HG02981 (cell line): ENCODE data around the gene HYOU1.
"Not testable (repeated sequence)": the region's sequence is repeated elsewhere in the genome, so short reads cannot be mapped to it uniquely, and the experiment has no call there.

Experiments used
- ATAC-seq: cut with Tn5 transposase; IDR thresholded peaks from one replicate; pipeline ENCODE4 v1.9.1; 2021; ENCODE audit warnings: mild to moderate bottlenecking, moderate library complexity; ENCODE audit not compliant: unreplicated experiment

Gene HYOU1

DNA sequence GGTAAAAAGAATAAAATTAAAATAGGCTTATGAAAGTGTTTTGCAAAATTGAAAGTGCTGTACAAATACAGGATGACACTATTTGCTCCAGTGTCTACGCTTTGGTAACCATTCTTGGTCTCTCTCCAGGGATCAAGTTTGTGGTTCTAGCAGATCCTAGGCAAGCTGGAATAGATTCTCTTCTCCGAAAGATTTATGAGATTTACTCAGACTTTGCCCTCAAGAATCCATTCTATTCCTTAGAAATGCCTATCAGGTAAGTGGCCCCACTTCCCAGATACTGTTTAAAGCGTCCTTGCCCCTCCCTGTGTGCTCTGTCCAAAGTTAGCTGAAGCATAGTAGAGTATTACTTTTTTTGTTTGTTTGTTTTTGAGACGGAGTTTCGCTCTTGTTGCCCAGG, 35.4 kb downstream of the HYOU1 start:
- ATAC-seq: no peak

DNA sequence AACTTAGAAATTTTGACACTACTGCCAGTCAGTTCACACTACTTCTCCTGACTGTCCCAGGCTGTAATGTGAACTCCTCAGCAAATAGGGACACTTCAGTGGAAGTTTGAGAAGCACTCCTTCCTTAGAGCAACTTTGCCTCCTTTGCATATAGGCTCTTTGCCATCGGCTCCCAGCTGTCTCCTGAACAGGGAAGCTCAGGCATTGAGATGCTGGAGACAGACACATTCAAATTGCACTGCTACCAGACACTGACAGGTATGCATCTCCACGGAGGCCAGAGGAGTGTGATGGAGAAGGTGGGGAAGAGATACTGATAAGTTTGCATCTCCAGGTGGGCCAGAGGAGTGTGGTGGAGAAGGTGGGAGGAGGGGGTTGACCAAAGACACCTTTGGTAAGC, 37.0 kb downstream of the HYOU1 start:
- ATAC-seq: no peak

DNA sequence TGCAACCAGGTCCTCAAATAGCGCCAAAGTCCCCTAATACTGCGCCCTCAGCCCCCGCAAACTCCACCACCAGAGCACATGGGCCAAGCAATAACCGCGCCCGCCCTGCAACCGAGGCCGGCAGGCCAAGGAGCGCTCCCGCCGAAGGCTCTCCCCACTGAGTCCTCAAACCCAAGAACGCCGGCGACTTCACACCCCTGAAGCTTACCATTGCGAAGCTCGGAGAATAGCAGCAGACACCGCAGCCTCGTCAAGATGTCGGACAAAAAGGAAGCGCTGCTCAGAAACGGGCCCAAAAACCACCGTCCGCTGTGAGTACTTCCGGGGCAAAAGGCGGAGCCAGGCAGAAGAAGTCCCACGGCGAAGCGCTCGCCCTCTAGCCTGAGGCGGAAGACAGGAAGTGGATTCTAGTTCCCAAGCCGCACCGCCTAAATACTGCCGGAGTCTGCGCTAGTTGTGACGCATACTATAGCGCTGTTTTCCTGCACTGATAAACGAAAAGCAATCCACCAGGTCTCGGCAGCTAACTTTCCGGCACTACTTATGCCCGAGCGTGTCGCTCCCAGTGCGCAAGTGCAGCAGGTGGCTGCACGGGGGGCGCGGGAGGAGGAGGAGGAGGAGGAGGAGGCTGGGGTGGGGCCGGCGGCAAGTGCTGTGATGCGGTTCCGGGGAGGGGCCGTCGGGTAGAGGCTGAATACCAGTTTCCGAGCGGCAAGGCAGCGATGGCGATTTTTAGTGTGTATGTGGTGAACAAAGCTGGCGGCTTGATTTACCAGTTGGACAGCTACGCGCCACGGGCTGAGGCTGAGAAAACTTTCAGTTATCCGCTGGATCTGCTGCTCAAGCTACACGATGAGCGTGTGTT, 38.7 kb downstream of the HYOU1 start, which contains the start of the genes RPS25 and TRAPPC4:
RPS25 (minus strand) TSS at position 270 of the 865 bp plus-strand sequence; CDS start at position 211, 59 bp downstream.
TRAPPC4 (plus strand) TSS at position 693 of the 865 bp plus-strand sequence; CDS start at position 723, 30 bp downstream.
- peak; percentile 87 for ATAC-seq

DNA sequence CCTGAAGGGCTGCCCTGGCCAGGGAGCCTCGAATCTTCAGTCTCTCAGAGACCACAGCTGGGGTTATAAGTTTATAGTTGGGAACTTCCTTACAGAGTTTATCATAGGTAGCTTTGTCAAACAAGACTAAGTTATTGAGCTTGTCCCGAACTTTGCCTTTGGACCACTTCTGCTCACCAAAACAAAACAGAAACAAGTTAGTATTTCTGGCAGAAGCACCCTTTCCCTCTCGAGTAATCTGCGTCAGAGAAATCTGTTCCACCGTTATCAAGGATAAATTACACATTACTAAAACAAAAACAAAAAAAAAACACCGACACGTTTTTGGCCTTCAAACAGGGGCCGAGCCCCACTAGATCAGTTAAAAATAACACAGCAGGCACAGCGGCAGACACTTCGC, 39.6 kb downstream of the HYOU1 start:
- not testable (repeated sequence) for ATAC-seq

DNA sequence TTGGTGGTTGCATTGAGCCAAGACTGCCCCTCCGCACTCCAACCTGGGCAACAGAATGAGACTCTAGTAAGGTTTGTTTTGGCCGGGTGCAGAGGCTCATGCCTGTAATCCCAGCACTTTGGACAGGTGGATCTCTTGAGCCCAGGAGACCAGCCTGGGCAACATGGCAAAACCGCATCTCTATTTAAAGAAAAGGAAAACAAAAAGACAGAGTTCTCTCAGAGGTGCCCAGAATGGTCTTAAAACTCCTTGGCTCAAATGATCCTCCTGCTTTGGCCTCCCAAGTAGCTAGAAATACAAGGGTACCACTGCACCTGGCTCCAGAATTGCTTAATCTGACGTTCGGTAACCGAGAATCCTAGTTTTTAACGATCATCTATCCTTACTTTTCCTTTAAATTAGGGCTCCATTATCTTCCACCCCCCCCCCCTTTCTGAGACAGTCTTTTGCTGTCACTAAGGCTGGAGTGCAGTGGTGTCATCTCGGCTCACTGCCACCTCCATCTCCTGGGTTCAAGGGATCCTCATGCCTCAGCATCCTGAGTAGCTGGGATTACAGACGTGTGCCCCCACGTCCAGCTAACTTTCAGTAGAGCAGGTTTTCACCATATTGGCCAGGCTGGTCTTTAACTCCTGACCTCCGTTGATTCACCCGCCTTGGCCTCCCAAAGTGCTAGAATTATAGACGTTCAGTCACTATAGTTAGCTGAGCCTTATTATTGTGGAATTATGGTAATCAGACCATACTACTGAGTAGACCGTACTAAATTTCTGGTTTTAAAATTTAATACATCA, 40.6 kb downstream of the HYOU1 start:
- no peak for ATAC-seq

DNA sequence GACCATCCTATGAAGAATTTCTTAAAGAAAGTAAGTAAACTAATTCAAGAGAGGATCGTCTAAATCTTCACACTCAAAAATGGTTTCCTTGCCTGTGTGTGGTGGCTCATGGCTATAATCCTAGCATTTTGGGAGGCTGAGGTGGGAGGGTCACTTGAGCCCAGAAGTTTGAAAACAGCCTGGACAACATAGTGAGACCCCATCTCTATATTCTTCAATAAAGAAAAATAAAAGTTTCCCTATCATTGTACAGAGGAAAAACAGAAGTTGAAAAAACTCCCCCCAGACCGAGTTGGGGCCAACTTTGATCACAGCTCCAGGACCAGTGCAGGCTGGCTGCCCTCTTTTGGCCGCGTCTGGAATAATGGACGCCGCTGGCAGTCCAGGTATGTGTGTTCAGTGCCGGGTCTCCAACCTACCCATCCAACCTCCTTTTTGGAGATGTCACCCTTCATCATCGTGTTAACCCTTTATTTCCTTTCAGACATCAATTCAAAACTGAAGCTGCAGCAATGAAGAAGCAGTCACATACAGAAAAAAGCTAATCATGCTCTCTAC, 41.9 kb downstream of the HYOU1 start:
- no peak for ATAC-seq

DNA sequence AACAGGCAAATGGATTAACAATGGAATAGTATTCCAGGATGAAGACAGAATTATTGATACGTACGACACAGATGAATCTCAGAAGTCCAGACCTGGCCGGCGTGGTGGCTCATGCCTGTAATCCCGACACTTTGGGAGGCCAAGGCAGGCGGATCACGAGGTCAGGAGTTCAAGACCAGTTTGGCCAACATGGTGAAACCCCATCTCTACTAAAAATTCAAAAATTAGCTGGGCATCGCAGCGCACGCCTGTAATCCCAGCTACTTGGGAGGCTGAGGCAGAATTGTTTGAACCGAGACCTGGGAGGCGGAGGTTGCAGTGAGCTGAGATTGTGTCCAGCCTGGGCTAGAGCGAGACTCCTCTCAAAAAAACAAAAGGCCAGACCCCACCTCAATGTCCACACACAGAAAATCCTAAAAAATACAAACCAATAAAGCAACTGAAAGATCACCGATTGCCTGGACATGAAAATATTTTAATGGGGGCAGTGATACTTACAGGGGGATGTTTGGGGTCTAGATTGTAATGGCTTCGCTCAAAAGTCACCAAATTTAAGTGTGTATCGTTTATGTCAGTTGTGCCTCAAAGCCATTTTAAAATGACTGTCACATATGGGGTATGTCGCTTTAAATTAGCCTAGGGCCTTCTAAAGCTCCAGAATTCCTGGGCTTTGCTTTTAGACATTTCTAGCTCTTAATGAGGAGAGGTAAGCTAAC, 42.6 kb downstream of the HYOU1 start:
- ATAC-seq: no peak

DNA sequence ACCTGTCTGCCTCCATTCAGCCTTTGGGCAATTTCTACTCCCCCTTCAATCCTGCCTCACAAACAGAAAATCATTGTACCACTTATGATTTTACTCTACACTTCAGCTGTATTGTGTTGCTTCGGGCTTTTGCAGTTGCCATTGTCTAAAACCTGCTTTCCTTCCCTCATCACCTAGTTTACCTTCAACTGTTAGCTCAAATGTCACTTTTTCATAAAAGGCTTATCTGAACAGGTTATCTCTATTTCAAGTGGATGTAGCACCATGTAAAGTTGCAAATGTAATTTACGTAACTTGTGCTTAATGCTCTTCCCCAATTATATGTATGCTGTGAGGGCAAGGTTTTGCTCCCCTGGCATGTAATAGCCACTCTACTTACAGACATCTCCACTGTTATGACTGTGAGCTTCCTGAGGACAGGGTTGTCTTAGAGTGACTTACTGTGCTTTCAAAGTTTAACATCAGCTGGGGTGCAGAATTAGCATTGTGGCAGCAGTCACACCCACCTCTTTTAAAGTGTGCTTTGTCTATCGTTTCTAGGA, 44.3 kb downstream of the HYOU1 start:
- no peak for ATAC-seq

DNA sequence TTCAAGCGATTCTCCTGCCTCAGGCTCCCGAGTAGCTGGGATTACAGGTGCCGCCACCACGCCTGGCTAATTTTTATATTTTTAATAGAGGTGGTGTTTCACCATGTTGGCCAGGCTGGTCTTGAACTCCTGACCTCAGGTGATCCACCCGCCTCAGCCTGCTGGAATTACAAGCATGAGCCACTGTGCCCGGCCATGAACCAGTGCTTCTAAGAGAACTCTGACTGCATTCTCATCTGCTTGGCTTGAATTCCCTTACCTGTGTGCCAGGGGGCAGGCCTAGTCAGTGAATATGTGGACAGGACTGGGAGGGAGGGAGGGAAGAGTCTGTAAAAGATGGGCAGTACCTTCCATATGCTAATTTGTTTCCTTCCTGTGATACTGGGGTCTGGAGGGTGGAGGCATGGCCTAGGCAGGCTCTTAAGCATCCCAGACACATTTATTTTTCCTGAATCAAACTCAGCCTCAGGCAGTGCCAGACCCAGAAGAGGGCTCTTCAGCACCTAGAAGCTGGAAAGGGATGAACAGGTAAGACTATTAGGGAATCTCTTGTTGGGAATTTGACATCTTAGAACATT, 45.4 kb downstream of the HYOU1 start:
- no peak for ATAC-seq

DNA sequence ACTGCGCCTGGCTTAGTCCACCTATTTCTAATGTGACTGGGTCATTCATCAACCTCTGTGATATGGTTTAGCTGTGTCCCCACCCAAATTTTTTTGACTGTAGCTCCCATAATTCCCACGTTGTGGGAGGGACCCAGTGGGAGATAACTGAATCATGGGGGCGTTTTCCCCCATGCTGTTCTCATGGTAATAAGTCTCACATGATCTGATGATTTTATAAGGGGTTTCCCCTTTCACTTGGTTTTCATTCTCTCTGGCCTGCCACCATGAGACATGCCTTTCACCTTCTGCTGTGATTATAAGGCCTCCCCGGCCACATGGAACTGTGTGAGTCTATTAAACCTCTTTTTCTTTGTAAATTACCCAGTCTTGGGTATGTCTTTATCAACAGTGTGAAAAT, 50.3 kb downstream of the HYOU1 start:
- ATAC-seq: no peak

DNA sequence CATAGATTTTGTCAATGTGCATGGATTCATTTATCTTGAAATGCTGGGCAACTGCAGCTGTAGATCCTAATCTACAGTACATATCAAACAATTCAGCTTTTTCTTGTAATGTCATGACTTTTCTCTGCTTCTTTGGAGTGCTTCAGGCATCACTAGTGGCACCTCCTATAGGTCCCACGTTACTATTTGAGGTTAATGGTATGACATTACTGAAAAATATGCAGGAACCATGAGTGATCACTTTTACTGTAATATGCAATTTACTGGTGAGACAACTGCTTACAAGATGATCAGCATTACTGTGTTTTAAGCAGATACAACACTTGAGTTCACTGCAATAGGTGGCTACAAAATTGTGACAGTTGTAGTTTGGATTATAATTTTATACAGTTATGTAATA, 56.1 kb downstream of the HYOU1 start:
- ATAC-seq: no peak

DNA sequence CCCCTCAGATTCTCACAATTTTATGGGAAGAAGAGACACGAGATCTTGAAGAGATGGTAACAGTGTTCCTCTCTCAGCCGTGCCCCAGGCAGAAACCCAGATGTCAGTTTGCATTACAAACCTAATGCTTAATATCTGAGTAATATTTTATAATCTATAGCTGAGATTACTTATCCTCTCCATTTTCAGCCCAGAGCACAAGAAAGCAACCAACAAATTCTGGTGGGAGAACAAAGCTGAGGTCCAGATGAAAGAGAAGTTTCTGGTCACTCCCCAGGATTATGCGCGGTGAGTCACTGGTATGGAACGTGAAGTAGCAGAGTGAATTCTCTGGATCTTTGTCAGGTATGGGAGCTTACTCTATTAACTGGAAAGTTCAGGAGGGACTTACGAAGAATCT, 58.2 kb downstream of the HYOU1 start:
- no peak for ATAC-seq

DNA sequence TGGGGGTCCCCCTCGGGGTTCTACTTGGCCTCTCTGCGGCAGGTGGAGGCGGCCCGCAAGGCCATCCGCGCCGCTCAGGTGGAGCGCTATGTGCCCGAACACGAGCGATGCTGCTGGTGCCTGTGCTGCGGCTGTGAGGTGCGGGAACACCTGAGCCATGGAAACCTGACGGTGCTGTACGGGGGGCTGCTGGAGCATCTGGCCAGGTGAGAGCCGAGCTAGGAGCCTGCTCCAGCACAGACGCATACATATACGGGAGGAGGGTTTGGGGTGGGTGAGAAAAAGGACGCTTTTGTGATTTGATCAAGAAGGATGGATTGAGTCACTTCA, 58.7 kb downstream of the HYOU1 start:
- no peak for ATAC-seq

DNA sequence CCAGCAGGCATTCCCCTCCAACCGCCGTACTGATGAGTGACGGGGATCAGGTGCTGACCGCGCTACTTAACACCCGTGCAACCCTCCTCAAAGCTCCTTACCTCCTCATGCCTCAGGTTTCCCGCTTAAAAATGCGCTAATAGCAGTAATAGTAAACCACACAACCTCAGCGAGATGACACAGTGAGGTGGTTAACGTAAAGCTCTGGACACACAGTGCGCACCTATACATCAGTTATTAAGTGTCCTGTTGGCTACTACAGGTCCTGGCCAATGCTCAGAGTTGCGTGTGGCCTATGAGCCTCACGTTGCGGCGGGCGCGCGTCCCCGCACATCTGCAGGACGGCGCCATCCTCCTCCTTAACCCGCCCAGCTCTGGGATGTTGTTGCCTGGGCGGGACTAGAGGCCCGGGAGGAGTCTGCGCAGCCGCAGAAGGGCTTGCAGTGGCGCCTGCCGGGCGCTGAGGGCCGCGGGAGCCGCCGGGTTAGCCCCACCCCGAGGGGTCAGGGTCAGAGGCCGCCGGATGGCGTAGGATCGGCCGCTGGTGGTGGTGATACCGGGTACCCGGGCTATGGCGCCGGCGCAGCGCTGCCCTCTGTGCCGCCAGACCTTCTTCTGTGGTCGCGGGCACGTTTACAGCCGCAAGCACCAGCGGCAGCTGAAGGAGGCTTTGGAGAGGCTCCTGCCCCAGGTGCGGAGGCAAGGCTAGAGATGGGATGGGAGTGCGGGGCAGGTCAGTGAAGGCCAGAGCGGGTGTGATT, 59.2 kb downstream of the HYOU1 start, which contains the start of gene CENATAC:
CENATAC (plus strand) TSS at position 512 of the 761 bp plus-strand sequence; CDS start at position 572, 60 bp downstream.
- peak; percentile 85 for ATAC-seq

DNA sequence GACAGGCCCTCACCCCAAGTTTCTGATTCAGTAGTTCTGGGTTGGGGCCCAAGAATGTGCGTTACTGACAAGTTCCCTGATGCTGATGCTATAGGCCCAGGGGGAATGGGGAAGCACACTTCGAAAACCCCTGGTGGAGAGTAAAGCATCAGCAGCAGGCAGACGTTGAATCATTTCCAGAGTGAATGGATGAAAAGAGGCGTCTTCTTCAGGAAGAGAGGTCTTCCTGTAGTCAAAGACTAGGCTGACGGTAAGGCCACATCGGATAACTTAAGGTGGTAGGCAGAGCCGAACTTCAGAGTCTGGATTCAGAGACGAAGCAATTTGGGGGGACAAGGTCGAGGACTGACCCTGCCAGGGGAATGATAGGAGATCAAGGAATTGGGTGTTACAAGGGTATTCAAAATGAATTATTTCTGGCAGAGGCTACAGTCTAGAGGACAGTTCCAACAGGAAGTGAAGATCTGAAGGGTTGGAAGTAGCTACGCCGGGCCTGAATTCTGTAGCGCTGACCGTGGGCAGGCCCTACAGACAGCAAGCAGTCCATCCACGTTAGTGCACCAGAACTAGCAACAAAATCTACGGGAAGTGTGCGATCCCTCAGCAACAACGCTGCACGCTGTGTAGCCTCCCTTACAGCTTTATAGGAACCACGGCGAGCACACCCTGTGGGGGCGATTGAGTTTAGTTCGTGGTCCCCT, 59.9 kb downstream of the HYOU1 start:
- ATAC-seq: no peak
